Left cardiac atrium (tissue), 4 donors: Measurements from ENCODE around the gene SSRP1. TPM values are rescaled to one million over a fixed set of nuclear protein-coding genes. Genes with fewer than 3 reads are reported as not detected.
"Not testable (repeated sequence)": the region's sequence is repeated elsewhere in the genome, so short reads cannot be mapped to it uniquely, and the experiment has no call there.

ENCODE experiments used
- ATAC-seq, 2 donors: fragments of 200-7000 bp; cut with Tn5 transposase; one replicate each; pipeline ENCODE4 v1.9.1; 2020; ENCODE audit warnings: mild to moderate bottlenecking in 2 of 2, moderate library complexity in 2 of 2
- DNase-seq: peaks from one replicate; pipeline ENCODE4 v3.0.0-alpha.2; 2020
- intact Hi-C, 2 donors: fragments of 100-400 bp; cut with DNase I; formaldehyde crosslinking; loops; one replicate each; pipeline versions ENCODE4 v1.14.1 to v1.15.1; 2022 to 2023
- total RNA-seq, 2 donors: library from RNA; stranded (reverse); fragmentation: NEBNext Ultra II Directional; extraction: Animal tissue kit (Norgen Biotek cat#: 25700); gene quantifications; one replicate each; pipeline ENCODE4 v1.2.1, GENCODE V29; 2021
- donor health status: DM: no; HTN: yes; CAD: no.
- donor health status: DM: no; HTN: yes; CAD: no; lungs with severe emphysema.
- donor health status: DM: yes; HTN: yes; CAD: no.
- donor health status: Dilated cardiomyopathy.

Gene SSRP1
- total RNA-seq, 2 donors from 2014 or later: 34.7 to 45.5 TPM

GRCh38 chr11:57342702-57343101 is 7.0 kb upstream of the SSRP1 start:
- ATAC-seq (no peak), DNase-seq (no peak)
- intact Hi-C loops: loop anchor here in 1 of 2 donors (10.0 kb wide), 1 partner anchor 182 kb away; no protein-coding TSS in a partner anchor

- intact Hi-C loops: loop anchor here in 1 of 2 donors (10.0 kb wide), 1 partner anchor 183 kb away; no protein-coding TSS in a partner anchor
- ATAC-seq (no peak), DNase-seq (no peak)
These were observed 5.6 kb upstream of the SSRP1 start for GRCh38 chr11:57341250-57341808.

GRCh38 chr11:57340039-57340615 is 4.4 kb upstream of the SSRP1 start:
- intact Hi-C loops: loop anchor here in 1 of 2 donors (10.0 kb wide), 1 partner anchor 185 kb away; no protein-coding TSS in a partner anchor
- ATAC-seq: no peak
- DNase-seq: no peak

GRCh38 chr11:57339328-57339727 is 3.6 kb upstream of the SSRP1 start:
- intact Hi-C loops: no loop called here
- ATAC-seq: no peak
- no peak for DNase-seq

- ATAC-seq (no peak), DNase-seq (no peak)
- intact Hi-C loops: no loop called here
These were observed 2.5 kb upstream of the SSRP1 start, which contains the start of gene P2RX3 for GRCh38 chr11:57338142-57338541. TSS of gene P2RX3 (plus strand) at chr11:57338352. CDS start at chr11:57338551, 199 bp downstream.

GRCh38 chr11:57336856-57337255 is 1.2 kb upstream of the SSRP1 start:
- intact Hi-C loops, DNase-seq, ATAC-seq: not testable (repeated sequence)

GRCh38 chr11:57336111-57336666 is 497 bp upstream of the SSRP1 start:
- ATAC-seq: no peak
- DNase-seq: no peak
- intact Hi-C loops: no loop called here

- no peak for ATAC-seq
- no peak for DNase-seq
- intact Hi-C loops: no loop called here
These were observed 709 bp downstream of the SSRP1 start for GRCh38 chr11:57335023-57335342.

- no peak for ATAC-seq
- no peak for DNase-seq
- intact Hi-C loops: no loop called here
These were observed 2.8 kb downstream of the SSRP1 start for GRCh38 chr11:57332694-57333440.

- DNase-seq (no peak), ATAC-seq (no peak)
- intact Hi-C loops: no loop called here
These were observed 4.0 kb downstream of the SSRP1 start for GRCh38 chr11:57331720-57332119.

GRCh38 chr11:57330029-57330428 is 5.7 kb downstream of the SSRP1 start:
- no peak for DNase-seq
- intact Hi-C loops: no loop called here
- ATAC-seq: no peak

GRCh38 chr11:57327721-57328120 is 8.0 kb downstream of the SSRP1 start:
- intact Hi-C loops: no loop called here
- no peak for DNase-seq

GRCh38 chr11:57325735-57326048 is 10.0 kb downstream of the SSRP1 start:
- intact Hi-C loops: no loop called here
- peak in 1 of 2 donors; percentile 2 for ATAC-seq
- peak; percentile 71 for DNase-seq

More at GRCh38 chr11:57327721-57328120, 8.0 kb downstream of the SSRP1 start:
- ATAC-seq: no peak

GRCh38 chr11:57324886-57325734 is 10.6 kb downstream of the SSRP1 start, which contains the start of gene TNKS1BP1:
TSS of gene TNKS1BP1 (minus strand) at chr11:57324952. CDS start at chr11:57321885, 3,067 bp downstream.
- ATAC-seq: peak; percentile 80 to 88
- DNase-seq: peak; percentile 98
- intact Hi-C loops: no loop called here

- intact Hi-C loops: no loop called here
These were observed 11.4 kb downstream of the SSRP1 start for GRCh38 chr11:57324154-57324885.

GRCh38 chr11:57323855-57324153 is 11.9 kb downstream of the SSRP1 start:
- ATAC-seq (no peak), DNase-seq (no peak)
- intact Hi-C loops: no loop called here

More at GRCh38 chr11:57324154-57324885, 11.4 kb downstream of the SSRP1 start:
- ATAC-seq (peak; percentile 3 to 7), DNase-seq (peak; percentile 59)

- DNase-seq: no peak
- intact Hi-C loops: no loop called here
- peak in 1 of 2 donors; percentile 5 for ATAC-seq
These were observed 12.4 kb downstream of the SSRP1 start for GRCh38 chr11:57323167-57323854.
